NCI-H345 treated with DMSO at 0.1 percent for 48 hours (cell line): ENCODE results near the gene AGRN.
A peak's percentile ranks its signal among the peaks of the same experiment; 100 is the strongest.
"Not testable (repeated sequence)": the region's sequence is repeated elsewhere in the genome, so short reads cannot be mapped to it uniquely, and the experiment has no call there.

Experiments
- DNase-seq: peaks from one replicate; lab custom pipeline; 2025; ENCODE audit not compliant: unreplicated experiment; lab: John Stamatoyannopoulos, UW

The AGRN gene

GRCh38 chr1:1065265-1065939 lies 45.5 kb downstream of the AGRN start:
- DNase-seq: no peak

- not testable (repeated sequence) for DNase-seq
These were observed 46.0 kb downstream of the AGRN start for GRCh38 chr1:1065940-1066304.

- no peak for DNase-seq
These were observed 46.7 kb downstream of the AGRN start for GRCh38 chr1:1066403-1067283.

GRCh38 chr1:1067284-1067859 lies 47.5 kb downstream of the AGRN start:
- no peak for DNase-seq

- no peak for DNase-seq
These were observed 48.1 kb downstream of the AGRN start for GRCh38 chr1:1067860-1068516.

- DNase-seq: peak; percentile 33
These were observed 48.7 kb downstream of the AGRN start for GRCh38 chr1:1068517-1069055.

DNA sequence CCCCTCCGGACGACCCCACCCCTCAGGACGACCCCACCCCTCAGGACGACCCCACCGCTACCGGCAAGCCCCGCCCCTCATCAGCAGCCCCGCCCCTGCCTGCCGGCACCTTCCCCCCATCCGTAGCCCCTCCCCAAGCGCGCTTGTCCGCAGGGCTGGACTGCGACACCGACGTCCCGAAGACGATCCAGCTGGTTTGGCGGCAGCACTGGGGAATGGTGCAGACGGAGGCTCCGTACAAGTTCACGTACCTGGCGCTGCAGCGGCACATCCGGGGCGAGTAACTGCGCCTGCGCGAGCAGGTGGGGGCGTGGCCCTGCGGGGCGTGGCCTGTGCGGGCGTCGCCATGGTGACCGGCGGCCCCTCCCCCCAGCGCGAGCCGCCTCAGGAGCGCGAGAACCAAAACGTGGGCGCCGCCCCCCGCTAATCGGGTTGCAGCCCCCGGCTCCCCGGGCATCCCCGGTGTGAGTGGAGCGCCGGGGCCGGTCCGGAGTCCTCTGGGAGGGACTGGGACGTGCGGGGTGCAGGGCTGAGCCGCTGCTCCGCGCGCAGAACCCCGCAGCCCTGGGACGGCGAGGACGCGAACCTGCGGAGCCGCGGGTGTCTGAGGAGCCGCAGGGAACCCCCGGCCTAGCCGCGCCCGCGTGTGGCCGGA lies 49.3 kb downstream of the AGRN start:
- DNase-seq: peak; percentile 69

DNA sequence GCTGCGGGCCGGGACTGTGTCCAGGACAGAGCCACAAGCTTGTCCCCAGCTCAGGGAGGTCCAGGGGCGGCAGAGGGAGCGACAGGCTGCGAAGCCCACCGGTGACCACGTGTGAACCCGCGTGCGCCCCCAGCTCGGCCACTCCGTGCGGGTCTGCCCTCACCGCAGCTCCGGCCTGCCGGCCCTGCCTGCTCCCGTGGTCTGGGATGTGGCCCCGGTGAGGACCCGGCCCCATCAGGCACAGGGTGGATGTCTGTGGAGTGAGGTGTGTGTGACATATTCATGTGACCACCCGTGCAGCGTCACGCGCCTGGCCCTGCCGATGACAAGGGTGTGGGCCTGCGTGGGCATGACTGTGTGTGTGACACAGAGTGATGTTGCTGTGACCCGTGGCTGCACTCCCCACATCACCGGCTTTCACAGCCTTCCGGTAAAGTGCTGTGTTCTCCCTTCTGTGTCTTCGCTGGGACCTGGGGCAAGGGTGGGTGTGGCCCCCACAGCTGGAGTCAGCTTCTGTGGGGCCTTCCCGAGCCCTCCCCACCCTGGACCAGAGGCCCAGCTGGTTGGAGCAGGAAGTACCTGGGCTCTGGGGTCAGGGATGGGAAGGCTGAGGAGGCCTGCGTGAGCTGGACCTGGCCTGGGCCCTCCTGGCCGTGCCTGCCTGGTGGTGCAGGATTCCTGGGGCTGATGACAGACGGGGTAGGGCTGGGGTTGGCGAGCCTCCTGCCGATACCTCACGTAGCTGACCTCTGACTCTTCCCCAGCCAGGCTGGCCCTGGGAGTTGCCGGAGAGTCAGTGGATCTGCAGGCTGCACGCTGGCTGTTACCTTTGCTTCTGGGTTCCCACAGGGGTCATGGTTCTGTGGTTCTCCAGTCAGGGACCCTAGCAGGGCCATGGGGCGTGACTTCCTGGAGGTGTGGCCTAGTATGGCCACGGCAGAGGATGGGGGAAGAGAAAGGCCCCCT lies 50.1 kb downstream of the AGRN start:
- no peak for DNase-seq

DNA sequence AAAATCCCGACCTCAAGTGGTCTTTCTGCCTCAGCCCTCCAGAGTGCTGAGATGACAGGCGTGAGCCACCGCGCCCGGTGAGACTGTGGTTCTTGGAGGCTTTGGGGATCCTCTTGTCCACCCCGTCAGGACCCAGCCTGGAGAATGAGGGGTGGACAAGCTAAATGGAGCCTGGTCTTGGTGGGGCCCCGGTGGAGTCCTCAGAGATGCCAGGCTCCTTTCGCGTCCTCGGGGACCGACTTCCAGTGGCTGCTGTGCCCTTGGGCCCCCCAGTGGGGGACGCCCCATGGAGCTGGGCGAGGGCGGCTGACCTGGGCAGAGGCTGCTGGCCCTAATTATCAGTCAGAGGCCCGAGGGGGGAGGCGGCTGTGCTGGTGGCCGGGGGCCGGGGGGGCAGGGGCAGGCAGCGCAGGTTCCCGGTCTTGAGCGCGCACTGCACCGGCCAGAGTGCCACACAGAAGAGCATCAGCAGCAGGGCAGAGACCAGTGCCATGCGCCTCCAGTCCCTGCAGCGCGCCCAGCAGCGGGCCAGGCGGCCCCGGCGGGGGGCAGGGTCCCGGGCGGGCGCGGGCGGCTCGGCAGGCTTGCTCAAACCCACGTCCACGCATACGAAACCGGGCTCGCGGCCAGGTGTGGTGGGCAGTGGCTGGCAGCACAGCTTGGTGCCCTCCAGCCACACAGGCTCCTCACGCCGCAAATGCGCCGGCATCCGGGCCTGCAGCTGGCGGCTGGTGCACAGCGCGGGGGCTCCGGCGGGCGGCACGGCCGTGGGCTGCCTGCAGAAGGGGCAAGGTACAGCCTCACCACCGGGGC lies 51.8 kb downstream of the AGRN start:
- DNase-seq: no peak

- no peak for DNase-seq
These were observed 52.5 kb downstream of the AGRN start for GRCh38 chr1:1072299-1072848.

DNA sequence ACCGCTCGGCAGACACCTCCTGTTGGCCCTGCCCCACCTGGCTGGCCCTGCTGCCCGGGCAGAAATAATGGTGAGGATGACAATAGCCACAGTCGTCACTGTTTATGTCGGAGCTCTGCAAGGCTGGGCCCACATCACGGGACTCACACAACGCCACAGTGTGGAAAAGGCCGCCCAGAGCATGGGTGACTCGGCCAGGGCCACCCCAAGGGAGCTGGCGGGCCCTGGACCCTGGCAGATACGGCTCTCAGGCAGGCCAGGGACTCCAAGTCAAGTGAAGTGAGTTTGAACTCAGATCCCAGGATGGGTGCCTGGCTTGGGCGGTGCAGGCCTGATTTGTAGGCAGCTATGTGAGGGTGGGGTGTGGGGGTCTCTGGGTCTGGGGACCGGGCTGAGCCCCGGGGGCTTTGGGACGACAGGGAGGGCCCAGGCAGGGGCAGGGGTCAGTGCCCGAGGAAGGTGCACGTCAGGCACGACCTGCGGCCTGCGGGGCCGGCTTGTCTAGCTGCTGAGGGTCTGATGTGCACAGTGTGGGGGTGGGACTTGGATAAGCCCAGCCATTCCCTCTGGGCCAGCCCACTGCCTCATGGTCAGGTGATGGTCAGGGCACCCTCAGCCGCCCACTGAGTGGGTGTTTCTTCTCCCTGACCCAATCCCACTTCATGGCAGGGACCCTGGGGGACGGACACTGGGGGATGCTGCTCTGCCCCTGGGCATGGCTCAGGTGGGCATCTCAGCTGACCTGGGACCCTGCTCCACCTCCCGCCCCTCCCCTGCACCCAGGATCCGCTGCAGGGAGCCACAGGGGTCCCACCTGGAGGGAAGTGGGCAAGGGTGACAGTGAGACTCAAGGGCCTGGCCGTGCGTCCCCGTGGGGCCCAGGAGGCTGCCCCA lies 53.2 kb downstream of the AGRN start:
- DNase-seq: no peak

GRCh38 chr1:1073743-1074587 lies 54.0 kb downstream of the AGRN start, which contains the start of gene RNF223:
TSS of gene RNF223 (minus strand) at chr1:1074306. CDS start at chr1:1072566, 1,740 bp downstream.
- no peak for DNase-seq

DNA sequence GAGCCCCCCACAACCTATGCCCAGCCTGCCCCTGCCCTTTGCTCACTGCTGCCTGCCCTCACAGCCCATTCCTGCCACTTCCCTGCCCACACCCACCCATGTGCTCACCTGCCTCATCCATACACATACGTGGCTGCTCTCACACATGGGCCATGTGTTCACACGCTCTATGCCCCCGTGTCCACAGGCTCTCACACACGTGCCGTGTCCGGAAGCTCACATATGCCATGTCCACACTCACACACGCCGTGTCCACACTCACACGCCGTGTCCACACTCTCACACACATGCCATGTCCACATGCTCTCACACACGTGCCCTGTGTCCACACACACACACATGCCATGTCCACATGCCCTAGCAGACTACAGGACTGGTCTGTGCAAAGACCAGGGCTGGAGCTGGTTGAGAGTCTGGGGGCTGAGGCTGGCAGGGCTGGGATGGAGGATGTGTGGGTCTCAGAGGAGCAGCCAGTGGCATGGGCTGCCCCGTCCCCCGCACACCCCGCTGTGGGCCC lies 54.8 kb downstream of the AGRN start:
- DNase-seq: no peak

- DNase-seq: no peak
These were observed 55.4 kb downstream of the AGRN start for GRCh38 chr1:1075148-1075935.

- DNase-seq: not testable (repeated sequence)
These were observed 57.5 kb downstream of the AGRN start for GRCh38 chr1:1077396-1077795.
